Measurements from ENCODE around the gene ZNF783.

DNA sequence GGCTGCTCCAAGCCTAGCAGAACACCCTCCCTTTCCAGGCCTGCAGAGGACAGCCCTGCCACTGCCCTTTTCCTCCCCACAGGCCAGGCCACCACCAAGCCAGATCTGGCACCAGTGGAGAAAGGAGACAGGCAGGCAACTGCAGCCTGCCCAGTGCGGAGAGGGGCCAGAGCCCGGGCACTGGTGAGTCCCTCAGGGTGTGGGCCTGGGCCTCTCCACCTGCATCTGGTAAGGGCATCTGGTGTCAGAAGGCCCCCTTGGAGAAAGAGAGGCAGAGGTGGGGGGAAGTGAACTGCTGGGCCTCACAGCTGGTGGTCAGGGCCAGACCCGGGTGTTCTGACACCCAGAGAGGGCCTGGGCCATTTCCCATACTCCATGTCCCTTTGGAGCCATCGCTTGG, 27.9 kb downstream of the ZNF783 start:
- TF ChIP-seq, protein P1, sequence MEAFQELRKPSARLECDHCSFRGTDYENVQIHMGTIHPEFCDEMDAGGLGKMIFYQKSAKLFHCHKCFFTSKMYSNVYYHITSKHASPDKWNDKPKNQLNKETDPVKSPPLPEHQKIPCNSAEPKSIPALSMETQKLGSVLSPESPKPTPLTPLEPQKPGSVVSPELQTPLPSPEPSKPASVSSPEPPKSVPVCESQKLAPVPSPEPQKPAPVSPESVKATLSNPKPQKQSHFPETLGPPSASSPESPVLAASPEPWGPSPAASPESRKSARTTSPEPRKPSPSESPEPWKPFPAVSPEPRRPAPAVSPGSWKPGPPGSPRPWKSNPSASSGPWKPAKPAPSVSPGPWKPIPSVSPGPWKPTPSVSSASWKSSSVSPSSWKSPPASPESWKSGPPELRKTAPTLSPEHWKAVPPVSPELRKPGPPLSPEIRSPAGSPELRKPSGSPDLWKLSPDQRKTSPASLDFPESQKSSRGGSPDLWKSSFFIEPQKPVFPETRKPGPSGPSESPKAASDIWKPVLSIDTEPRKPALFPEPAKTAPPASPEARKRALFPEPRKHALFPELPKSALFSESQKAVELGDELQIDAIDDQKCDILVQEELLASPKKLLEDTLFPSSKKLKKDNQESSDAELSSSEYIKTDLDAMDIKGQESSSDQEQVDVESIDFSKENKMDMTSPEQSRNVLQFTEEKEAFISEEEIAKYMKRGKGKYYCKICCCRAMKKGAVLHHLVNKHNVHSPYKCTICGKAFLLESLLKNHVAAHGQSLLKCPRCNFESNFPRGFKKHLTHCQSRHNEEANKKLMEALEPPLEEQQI (IDR thresholded peaks at IDR 0.05): no peak
- TF ChIP-seq GABPB2 (CRISPR knock-in tag; conservative IDR thresholded peaks at IDR 0.05) (no peak), MYBL2 (IDR thresholded peaks at IDR 0.05; ENCODE audit: low read depth) (no peak), MYBL2 (CRISPR knock-in tag; IDR thresholded peaks at IDR 0.05; ENCODE audit: borderline replicate concordance) (no peak), ZZZ3 (IDR thresholded peaks at IDR 0.05) (no peak), ZNF586 (CRISPR knock-in tag; conservative IDR thresholded peaks at IDR 0.05) (no peak), NCOA2 (IDR thresholded peaks at IDR 0.05; ENCODE audit: partially characterized antibody in 2 of 2) (no peak), ERF (CRISPR knock-in tag; IDR thresholded peaks at IDR 0.05) (no peak), EP300 (IDR thresholded peaks at IDR 0.05; ENCODE audit: low read length) (no peak), JUNB (CRISPR knock-in tag; conservative IDR thresholded peaks at IDR 0.05) (no peak), KHSRP (IDR thresholded peaks at IDR 0.05) (no peak), MTA3 (IDR thresholded peaks at IDR 0.05; ENCODE audit: borderline replicate concordance) (no peak)
- TF ChIP-seq, protein P2, sequence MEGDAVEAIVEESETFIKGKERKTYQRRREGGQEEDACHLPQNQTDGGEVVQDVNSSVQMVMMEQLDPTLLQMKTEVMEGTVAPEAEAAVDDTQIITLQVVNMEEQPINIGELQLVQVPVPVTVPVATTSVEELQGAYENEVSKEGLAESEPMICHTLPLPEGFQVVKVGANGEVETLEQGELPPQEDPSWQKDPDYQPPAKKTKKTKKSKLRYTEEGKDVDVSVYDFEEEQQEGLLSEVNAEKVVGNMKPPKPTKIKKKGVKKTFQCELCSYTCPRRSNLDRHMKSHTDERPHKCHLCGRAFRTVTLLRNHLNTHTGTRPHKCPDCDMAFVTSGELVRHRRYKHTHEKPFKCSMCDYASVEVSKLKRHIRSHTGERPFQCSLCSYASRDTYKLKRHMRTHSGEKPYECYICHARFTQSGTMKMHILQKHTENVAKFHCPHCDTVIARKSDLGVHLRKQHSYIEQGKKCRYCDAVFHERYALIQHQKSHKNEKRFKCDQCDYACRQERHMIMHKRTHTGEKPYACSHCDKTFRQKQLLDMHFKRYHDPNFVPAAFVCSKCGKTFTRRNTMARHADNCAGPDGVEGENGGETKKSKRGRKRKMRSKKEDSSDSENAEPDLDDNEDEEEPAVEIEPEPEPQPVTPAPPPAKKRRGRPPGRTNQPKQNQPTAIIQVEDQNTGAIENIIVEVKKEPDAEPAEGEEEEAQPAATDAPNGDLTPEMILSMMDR (IDR thresholded peaks at IDR 0.05 in 2 of 3, conservative IDR thresholded peaks at IDR 0.05 in 1 of 3; ENCODE audit: insufficient read depth in 2 of 3, low read depth in 1 of 3, low read length in 3 of 3): no peak
